ENCODE measurements around the gene GNG14.

The GNG14 gene

DNA sequence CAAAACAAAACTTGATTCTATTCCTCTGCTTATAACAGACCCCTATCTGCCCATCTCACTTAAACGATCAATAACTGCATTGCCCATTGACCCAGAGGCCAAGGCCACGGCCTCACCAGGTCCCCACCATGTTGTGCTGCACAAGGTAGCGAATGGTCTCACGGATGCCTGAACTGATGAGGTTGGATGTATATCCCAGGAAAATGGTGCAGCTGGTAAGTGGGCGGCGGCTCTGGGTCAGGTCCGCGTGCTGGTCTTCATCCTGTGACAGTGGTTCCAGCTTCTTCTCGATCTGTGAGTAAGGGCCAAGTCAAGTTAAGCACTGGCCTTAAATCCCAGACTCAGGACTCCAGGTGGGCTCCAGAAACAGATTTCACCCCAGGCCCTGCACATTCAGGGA, 7.8 kb upstream of the GNG14 start:
- Histone ChIP-seq H3K27me3 (no peaks in the 10 kb centered on the region), H3K9me3 (no peaks in the 10 kb centered on the region), H3K4me1 (peaks cover 0 to 27% (median 6%) of the 10 kb centered on the region in 4 donors), H3K27ac (no peak overlapping the region), H3K36me3 (peaks cover 40 to 52% (median 44%) of the 10 kb centered on the region in 3 donors), H3K4me3 (no peak overlapping the region)
- intact Hi-C loops (cut with DNase I; ENCODE audit: low total_unique reads): loop anchor here (2.0 kb wide), 1 partner anchor 55 kb away; the partner anchor contains the start of gene TRIR
- DNase-seq: no peak
- TF ChIP-seq, protein P1, sequence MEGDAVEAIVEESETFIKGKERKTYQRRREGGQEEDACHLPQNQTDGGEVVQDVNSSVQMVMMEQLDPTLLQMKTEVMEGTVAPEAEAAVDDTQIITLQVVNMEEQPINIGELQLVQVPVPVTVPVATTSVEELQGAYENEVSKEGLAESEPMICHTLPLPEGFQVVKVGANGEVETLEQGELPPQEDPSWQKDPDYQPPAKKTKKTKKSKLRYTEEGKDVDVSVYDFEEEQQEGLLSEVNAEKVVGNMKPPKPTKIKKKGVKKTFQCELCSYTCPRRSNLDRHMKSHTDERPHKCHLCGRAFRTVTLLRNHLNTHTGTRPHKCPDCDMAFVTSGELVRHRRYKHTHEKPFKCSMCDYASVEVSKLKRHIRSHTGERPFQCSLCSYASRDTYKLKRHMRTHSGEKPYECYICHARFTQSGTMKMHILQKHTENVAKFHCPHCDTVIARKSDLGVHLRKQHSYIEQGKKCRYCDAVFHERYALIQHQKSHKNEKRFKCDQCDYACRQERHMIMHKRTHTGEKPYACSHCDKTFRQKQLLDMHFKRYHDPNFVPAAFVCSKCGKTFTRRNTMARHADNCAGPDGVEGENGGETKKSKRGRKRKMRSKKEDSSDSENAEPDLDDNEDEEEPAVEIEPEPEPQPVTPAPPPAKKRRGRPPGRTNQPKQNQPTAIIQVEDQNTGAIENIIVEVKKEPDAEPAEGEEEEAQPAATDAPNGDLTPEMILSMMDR (IDR thresholded peaks at IDR 0.05): no peak

DNA sequence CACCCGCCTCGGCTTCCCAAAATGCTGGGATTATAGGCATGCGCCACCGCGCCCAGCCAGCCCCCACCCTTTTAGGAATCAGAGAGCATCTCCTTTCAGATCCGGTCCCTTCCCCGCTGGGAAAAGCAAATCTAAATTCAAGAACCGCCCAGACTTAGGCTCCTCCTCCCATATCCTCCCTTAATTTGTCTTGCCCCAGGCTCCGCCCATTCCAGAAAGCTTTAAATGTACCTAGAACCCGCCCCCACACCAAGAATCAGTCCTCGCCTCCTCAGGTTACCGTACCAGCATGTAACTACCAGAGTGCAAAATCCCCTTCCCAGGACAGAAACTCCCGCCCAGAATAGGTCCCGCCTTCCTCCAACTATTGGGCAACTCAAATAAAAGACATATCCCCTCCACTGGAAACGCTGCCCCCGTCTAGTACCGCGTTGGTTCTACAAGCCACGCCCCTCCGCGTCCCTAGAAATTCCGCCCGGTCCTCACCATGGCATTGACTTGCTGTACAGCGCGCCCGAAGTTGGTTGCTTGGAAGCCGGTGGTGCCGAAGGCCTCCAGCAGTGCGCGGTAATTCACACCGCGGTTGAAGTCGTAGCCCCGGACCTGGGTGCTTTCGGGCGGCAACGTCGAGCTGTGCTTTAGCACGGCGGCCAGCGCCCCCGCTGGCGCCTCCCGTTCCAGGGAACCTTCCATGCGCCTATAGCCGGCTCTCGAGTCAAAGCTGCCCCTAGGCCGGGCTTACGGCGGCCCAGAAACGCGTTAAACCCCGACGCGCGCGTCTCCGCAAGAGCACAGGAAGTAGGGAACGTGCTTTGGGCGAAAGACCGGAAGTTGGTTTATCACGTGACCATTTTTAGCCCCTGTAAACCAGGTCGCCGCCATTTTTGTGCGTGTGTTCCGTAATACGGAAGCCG, 6.5 kb upstream of the GNG14 start, which contains the start of gene DHPS:
TSS of gene DHPS (minus strand) at position 807 of the 914 bp plus-strand sequence. CDS start at position 693, 114 bp downstream.
- TF ChIP-seq, protein P1 (IDR thresholded peaks at IDR 0.05): no peak
- DNase-seq: peak; percentile 94 to 96
- peak within 1 kb of the TSS; percentile 92 to 94 for H3K27ac ChIP-seq

DNA sequence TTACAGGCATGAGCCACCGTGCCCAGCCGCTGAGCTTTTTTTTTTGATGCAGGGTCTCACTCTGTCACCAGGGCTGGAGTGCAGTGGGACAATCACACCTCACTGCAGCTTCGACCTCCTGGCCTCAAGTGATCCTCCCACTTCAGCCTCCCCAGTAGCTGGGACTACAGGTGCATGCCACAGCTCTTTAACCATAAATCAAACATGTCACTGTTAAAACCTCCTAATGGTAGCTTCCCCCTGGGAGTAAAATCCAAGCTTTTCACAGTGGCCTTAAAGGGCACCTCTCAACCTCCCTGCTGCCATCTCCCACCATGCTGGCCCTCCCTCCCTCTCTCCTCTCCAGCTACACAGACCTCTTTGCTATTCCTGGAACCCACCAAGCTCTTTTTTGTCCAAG, 2.0 kb upstream of the GNG14 start:
- Histone ChIP-seq H3K4me1 (peaks cover 0 to 5% (median under 1%) of the 10 kb centered on the region in 4 donors), H3K27ac (no peak overlapping the region), H3K9me3 (no peaks in the 10 kb centered on the region), H3K4me3 (no peak overlapping the region), H3K36me3 (peaks cover 0 to 17% (median 0%) of the 10 kb centered on the region in 3 donors), H3K27me3 (no peaks in the 10 kb centered on the region)
- intact Hi-C loops (cut with DNase I; ENCODE audit: low total_unique reads): no loop called here
- TF ChIP-seq, protein P1 (IDR thresholded peaks at IDR 0.05): no peak
- DNase-seq: no peak

More for the DNA sequence above, 6.5 kb upstream of the GNG14 start, which contains the start of gene DHPS:
- intact Hi-C loops (cut with DNase I; ENCODE audit: low total_unique reads): loop anchor here (2.0 kb wide), 1 partner anchor 53 kb away; the partner anchor contains the start of gene TRIR
- Histone ChIP-seq H3K4me1 (peaks cover 0 to 25% (median 6%) of the 10 kb centered on the region in 4 donors), H3K9me3 (no peaks in the 10 kb centered on the region), H3K27me3 (no peaks in the 10 kb centered on the region), H3K4me3 (peak within 1 kb of the TSS; percentile 81 to 85), H3K36me3 (peaks cover 31 to 39% (median 32%) of the 10 kb centered on the region in 3 donors)

DNA sequence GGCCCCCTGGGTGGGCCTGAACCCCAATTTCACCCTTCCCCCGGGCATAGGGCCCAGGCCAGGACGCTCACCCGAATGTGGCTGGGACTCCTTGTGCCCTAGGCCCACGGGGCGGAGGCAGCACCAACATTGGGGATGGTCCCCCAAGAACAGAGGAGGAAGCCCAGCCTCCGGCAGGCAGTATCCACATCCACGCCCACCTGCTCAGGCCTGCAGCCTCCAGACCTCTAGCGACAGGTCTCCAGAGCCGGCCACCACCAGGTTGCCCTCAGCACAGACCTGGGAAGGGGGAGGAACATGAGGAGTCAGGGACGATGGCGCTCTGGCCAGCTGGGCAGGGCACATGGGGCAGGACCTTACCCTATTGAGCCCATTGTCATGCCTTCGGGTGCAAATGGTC, 1.2 kb downstream of the GNG14 start:
- TF ChIP-seq, protein P1 (IDR thresholded peaks at IDR 0.05): no peak
- no peak overlapping the region for H3K27ac ChIP-seq
- H3K27me3 ChIP-seq: no peaks in the 10 kb centered on the region
- DNase-seq: no peak
- H3K4me3 ChIP-seq: no peak overlapping the region
- H3K4me1 ChIP-seq: no peaks in the 10 kb centered on the region
- H3K36me3 ChIP-seq: peaks cover 0 to 17% (median 0%) of the 10 kb centered on the region in 3 donors
- intact Hi-C loops (cut with DNase I; ENCODE audit: low total_unique reads): no loop called here
- no peaks in the 10 kb centered on the region for H3K9me3 ChIP-seq

DNA sequence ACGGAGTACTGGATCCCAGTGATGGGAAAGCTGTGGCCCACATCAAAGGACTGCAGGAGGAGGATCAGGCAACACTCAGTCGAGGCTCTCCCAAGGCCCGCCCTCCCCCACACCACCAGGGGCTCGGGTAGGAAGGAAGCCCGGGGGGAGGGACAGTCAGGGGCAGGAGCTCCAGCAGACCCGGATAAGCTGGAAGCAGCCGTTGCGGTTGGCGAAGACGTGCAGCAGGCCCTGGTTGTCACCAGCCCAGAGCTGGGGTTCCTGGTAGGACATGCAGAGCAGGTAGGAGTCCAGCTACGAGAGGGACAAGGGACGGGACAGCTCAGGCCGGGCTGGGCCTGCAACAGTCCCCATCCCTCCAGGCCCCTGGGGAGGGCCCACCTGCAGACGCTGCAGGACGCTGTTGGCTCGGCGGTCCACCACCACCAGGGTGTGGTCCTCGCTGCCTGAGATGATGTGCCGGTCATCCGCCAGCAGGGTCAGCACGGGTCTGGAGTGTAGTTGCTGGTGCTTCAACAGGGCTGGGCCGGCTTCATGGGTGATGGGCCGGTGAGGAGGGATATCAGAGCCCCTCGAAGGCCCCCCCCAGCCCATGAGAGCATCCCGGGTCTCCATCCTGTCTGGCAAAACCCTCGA, 1.9 kb downstream of the GNG14 start:
- Histone ChIP-seq H3K9me3 (no peaks in the 10 kb centered on the region), H3K27me3 (no peaks in the 10 kb centered on the region), H3K36me3 (peaks cover 0 to 17% (median 0%) of the 10 kb centered on the region in 3 donors), H3K4me3 (no peak overlapping the region), H3K27ac (no peak overlapping the region), H3K4me1 (peaks cover 0 to under 1% (median 0%) of the 10 kb centered on the region in 4 donors)
- DNase-seq: peak in 1 of 2 donors; percentile 62
- TF ChIP-seq, protein P1 (IDR thresholded peaks at IDR 0.05): no peak
- intact Hi-C loops (cut with DNase I; ENCODE audit: low total_unique reads): no loop called here
